Fibroblast of villous mesenchyme (primary cell): ENCODE measurements around the gene LGR5. TPM values are rescaled to one million over a fixed set of nuclear protein-coding genes. Genes with fewer than 3 reads are reported as not detected.

Experiments
- DNase-seq: peaks from one replicate; pipeline ENCODE4 v3.0.0-alpha.2; 2010; ENCODE audit warnings: low read depth
- H3K4me3 ChIP-seq: 2 replicates; pipeline ENCODE4 v1.5.1; 2011; ENCODE audit warnings: low read depth, mild to moderate bottlenecking, low read length
- total RNA-seq: library from RNA; depleted of rRNA; stranded (reverse); fragments of >200 nt; gene quantifications from 2 replicates; pipeline ENCODE4 v1.2.3, GENCODE V29; 2012
- TF ChIP-seq, protein P1 (sequence below): IDR thresholded peaks from 2 replicates; pipeline ENCODE4 v1.5.1; 2012; ENCODE audit warnings: low read depth, mild to moderate bottlenecking, low read length; ENCODE audit not compliant: insufficient read depth

The LGR5 gene
- total RNA-seq, 1 donor, result not detected

DNA sequence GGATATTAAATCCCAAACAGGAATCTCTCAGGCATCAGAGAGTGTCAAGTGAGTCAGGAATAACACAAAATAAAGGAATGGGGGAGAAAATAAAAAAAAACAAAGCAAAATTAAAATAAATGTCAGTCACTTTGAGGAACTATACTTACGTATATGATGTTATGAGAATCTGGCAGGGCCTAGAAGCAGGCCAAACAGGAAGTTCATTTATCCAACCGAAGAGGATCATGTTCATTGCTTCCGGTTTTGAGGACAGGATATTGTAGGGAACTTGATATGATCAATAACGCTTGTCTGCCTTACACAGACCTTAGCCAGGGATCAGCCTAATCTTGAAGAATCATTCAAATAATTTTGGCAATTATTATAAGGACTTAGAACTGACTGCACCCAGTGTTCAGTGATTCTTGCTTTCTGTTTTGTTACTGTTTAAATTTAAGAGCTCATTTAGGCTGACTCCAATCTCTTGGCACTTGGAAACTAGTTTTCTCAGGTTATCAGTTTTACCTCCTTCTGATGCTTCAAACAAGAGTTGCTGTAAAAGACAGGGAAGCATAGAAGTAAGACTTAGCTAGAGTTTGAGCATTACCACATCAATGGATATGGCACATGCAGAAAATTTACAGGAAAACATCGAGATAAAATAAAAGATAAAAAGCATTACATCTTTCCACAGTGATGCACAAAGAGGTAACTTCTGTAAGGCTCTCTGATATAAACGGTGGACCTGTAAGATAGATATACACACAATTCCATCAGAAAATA lies 170.6 kb downstream of the LGR5 start:
- no peak overlapping the region for H3K4me3 ChIP-seq
- DNase-seq, result no peak
- TF ChIP-seq, protein P1, sequence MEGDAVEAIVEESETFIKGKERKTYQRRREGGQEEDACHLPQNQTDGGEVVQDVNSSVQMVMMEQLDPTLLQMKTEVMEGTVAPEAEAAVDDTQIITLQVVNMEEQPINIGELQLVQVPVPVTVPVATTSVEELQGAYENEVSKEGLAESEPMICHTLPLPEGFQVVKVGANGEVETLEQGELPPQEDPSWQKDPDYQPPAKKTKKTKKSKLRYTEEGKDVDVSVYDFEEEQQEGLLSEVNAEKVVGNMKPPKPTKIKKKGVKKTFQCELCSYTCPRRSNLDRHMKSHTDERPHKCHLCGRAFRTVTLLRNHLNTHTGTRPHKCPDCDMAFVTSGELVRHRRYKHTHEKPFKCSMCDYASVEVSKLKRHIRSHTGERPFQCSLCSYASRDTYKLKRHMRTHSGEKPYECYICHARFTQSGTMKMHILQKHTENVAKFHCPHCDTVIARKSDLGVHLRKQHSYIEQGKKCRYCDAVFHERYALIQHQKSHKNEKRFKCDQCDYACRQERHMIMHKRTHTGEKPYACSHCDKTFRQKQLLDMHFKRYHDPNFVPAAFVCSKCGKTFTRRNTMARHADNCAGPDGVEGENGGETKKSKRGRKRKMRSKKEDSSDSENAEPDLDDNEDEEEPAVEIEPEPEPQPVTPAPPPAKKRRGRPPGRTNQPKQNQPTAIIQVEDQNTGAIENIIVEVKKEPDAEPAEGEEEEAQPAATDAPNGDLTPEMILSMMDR, result no peak

GRCh38 chr12:71621938-71622337 lies 182.3 kb downstream of the LGR5 start:
- no peak for DNase-seq
- TF ChIP-seq, protein P1, result no peak
- H3K4me3 ChIP-seq, result no peak overlapping the region

DNA sequence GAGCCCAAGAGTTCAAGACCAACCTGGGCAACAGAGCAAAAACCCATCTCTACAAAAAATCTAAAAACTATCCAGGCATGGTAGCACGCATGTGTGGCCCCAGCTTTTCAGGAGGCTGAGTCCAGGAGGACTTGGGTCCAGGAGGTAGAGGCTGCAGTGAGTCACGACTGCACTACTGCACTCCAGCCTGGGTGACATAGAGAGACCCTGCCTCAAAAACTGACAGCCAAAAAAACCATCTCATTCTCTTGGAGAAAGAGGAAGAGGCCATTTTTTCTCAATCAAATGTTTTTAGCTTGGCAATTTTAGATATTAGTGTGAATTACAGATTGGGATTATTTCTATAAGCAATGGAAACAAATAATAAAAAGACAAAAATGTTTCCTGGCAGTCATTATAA lies 185.9 kb downstream of the LGR5 start:
- DNase-seq, result no peak
- TF ChIP-seq, protein P1, result no peak
- no peak overlapping the region for H3K4me3 ChIP-seq

- DNase-seq, result no peak
- no peak overlapping the region for H3K4me3 ChIP-seq
- TF ChIP-seq, protein P1, result no peak
Observed at GRCh38 chr12:71626098-71626497, 186.5 kb downstream of the LGR5 start.

DNA sequence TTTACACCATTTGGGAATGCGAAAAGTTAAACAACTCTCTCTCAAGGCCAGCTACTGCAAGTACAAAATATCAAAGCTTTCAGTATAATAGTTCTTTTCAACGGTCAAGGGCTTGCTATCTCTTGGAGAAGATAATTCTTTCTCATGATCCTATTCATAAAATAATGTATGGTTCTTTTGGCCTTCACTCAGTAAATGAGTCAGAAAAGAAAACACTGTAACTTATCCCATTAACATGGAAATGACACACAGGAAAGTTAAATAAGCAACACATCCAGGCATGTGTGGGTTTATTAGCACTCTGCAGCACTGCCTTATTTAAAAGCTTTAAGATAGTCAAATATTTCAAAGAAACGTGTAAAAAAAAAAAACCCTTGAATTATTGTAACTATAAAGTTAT lies 187.2 kb downstream of the LGR5 start:
- H3K4me3 ChIP-seq, result no peak overlapping the region
- DNase-seq, result no peak
- TF ChIP-seq, protein P1, result no peak

- no peak overlapping the region for H3K4me3 ChIP-seq
- TF ChIP-seq, protein P1, result no peak
- no peak for DNase-seq
Observed at GRCh38 chr12:71627438-71628002, 187.9 kb downstream of the LGR5 start.

Other genes starting within 250 kb of the LGR5 start
- gene ZFC3H1, start 224.1 kb downstream of the LGR5 start, total RNA-seq, result 34.5 and 47.1 TPM in 2 replicates
- 2.6 and 6.0 TPM in 2 replicates for gene THAP2, start 224.5 kb downstream of the LGR5 start, total RNA-seq
- 24.8 and 37.1 TPM in 2 replicates for gene TMEM19, start 246.3 kb downstream of the LGR5 start, total RNA-seq